ENCODE data around the gene WASF1.
A peak's percentile ranks its signal among the peaks of the same experiment; 100 is the strongest.
"Not testable (repeated sequence)": the region's sequence is repeated elsewhere in the genome, so short reads cannot be mapped to it uniquely, and the experiment has no call there.

The WASF1 gene

DNA sequence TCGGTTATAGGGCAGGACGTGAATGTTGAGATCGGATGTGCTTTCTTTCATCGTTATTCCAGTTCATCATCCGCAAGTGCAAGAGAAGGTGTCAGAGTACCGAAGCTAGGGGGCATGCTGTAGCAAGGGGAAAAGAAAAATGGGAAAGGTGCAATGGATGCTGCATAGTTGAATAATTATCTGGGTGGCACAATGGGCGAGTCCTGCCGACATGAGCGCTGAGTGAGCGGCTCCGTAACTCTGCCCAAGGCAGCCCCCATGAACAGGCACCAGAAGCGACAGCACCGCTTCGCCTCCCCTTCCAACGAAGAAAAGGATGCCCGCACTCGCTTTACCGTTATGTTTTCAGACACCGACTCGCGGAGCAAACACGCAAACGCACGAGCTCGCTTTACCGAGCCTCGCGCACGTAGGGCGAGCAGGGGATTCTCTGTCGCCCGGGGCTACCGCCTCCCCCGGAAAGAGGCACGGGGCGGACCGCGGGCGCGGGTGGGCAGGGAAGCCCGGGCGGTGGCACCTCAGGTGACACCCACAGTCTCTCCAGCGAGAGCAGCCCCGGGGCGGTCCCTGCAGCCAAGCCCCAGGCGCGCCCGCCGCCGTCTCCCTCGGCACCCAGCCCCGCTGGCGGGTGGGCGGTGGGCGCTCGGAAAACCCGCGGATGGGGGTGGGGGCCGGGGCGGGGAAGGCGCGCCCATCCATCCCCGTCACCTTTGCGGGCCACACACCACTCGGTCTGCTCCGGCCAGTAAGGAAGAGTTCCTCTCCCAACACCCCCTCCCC, 654 bp downstream of the WASF1 start:
- peak; percentile 78 for FAIRE-seq

GRCh38 chr6:110173506-110174132, 5.9 kb downstream of the WASF1 start:
- no peak for DNase-seq (ENCODE audit: extremely low spot score, insufficient read length, low read depth)
- FAIRE-seq, result no peak

More for the DNA sequence above, 654 bp downstream of the WASF1 start:
- DNase-seq (ENCODE audit: extremely low spot score, insufficient read length, low read depth), result no peak

DNA sequence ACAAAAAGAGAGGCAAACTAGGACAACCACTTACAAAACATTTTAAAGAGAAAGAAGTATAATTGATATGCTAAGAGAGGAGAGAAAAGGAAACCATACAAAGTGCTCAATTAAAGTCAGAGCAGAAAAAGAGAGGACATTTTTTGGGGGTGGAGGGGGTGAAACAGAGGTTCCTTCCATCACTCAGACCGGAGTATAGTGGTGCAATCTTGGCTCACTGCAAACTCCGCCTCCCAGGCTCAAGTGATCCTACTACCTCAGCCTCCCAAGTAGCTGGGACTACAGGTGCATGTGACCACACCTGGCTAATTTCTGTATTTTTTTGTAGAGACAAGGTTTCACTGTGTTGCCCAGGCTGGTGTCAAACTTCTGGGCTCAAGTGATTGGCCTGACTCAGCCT, 9.4 kb downstream of the WASF1 start:
- FAIRE-seq (no peak), DNase-seq (ENCODE audit: extremely low spot score, insufficient read length, low read depth) (no peak)

GRCh38 chr6:110158479-110158878, 21.0 kb downstream of the WASF1 start:
- DNase-seq (ENCODE audit: extremely low spot score, insufficient read length, low read depth) (no peak), FAIRE-seq (no peak)

GRCh38 chr6:110147870-110148269, 31.6 kb downstream of the WASF1 start:
- DNase-seq (ENCODE audit: extremely low spot score, insufficient read length, low read depth), result no peak
- no peak for FAIRE-seq

DNA sequence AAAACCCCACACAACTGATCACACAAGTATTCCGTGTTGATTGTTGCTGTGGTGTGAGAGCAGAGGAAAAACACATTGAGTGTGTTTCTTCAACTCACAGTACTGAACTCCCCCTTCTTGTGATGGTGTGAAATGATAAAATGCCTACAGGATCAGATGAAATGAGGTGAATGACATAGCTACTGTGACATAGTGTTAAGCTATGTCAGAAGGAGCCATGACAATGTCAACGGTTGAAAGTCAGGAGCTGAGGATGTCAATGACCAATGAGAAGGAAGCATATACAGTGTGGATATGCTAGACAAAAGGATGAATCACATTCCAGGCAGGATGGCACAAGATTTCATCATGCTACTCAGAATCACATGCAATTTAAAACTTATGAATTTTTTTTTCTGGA, 38.8 kb downstream of the WASF1 start:
- DNase-seq (ENCODE audit: extremely low spot score, insufficient read length, low read depth) (no peak), FAIRE-seq (no peak)

- DNase-seq (ENCODE audit: extremely low spot score, insufficient read length, low read depth) (no peak), FAIRE-seq (no peak)
Measured at GRCh38 chr6:110139052-110139451, 40.4 kb downstream of the WASF1 start.

GRCh38 chr6:110137924-110138887, 41.3 kb downstream of the WASF1 start:
- DNase-seq (ENCODE audit: extremely low spot score, insufficient read length, low read depth), result no peak
- no peak for FAIRE-seq

GRCh38 chr6:110130362-110130761, 49.1 kb downstream of the WASF1 start:
- DNase-seq (ENCODE audit: extremely low spot score, insufficient read length, low read depth) (no peak), FAIRE-seq (no peak)

GRCh38 chr6:110128418-110128817, 51.1 kb downstream of the WASF1 start:
- FAIRE-seq, result no peak
- no peak for DNase-seq (ENCODE audit: extremely low spot score, insufficient read length, low read depth)

DNA sequence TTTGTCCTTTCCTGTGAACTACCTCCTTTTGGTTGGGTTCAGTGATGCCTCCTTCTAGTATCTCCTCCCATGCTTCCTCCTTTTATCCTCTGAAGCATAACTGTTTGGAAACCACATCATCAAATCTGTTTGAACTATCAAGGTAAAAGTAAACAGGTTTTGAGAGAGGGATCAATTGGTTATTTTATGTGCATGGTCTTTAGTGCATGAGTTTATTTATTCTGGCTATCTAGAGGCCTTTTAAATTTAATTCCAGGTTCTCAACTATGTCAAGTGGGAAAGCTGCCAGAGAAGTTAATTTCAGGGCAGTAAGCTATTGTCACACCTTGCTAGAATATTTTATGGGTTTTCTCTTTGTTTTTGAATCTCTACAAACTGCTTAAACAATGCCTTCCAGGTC, 54.1 kb downstream of the WASF1 start:
- DNase-seq (ENCODE audit: extremely low spot score, insufficient read length, low read depth) (no peak), FAIRE-seq (no peak)

DNA sequence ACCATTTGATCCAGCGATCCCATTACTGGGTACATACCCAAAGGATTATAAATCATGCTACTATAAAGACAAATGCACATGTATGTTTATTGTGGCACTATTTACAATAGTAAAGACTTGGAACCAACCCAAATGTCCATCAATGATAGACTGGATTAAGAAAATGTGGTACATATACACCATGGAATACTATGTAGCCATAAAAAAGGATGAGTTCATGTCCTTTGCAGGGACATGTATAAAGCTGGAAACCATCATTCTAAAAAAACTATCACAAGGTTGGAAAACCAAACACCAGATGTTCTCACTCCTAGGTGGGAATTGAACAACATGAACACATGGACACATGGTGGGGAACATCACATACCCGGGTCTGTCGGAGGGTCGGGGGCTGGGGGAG, 57.8 kb downstream of the WASF1 start:
- FAIRE-seq; DNase-seq (ENCODE audit: extremely low spot score, insufficient read length, low read depth): not testable (repeated sequence)

- DNase-seq (ENCODE audit: extremely low spot score, insufficient read length, low read depth) (no peak), FAIRE-seq (no peak)
Measured at GRCh38 chr6:110116258-110116657, 63.2 kb downstream of the WASF1 start.

GRCh38 chr6:110114004-110114403, 65.5 kb downstream of the WASF1 start:
- FAIRE-seq, result no peak

GRCh38 chr6:110105296-110105695, 74.2 kb downstream of the WASF1 start:
- DNase-seq (ENCODE audit: extremely low spot score, insufficient read length, low read depth) (no peak), FAIRE-seq (no peak)

More at GRCh38 chr6:110114004-110114403, 65.5 kb downstream of the WASF1 start:
- DNase-seq (ENCODE audit: extremely low spot score, insufficient read length, low read depth), result no peak

DNA sequence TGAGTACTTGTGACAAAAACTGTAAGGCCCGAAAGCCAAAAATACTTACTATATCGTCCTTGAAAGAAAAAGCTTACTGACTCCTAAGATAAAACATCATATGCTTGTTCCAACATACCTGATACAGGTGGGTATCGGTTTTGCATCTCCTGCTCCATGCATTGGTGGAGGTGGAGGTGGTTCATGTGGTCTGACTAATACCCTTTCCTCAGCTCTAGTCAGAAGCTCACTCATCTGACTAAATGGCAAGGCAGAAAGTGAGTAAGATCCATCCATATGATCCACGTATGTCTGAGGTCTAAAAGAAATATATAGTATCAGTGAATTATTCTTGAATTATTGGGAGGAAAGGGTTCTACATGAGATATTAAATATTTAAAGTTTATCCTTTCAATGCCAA, 76.2 kb downstream of the WASF1 start:
- FAIRE-seq, result no peak
- DNase-seq (ENCODE audit: extremely low spot score, insufficient read length, low read depth), result no peak

GRCh38 chr6:110102411-110102810, 77.1 kb downstream of the WASF1 start:
- no peak for FAIRE-seq
- no peak for DNase-seq (ENCODE audit: extremely low spot score, insufficient read length, low read depth)

DNA sequence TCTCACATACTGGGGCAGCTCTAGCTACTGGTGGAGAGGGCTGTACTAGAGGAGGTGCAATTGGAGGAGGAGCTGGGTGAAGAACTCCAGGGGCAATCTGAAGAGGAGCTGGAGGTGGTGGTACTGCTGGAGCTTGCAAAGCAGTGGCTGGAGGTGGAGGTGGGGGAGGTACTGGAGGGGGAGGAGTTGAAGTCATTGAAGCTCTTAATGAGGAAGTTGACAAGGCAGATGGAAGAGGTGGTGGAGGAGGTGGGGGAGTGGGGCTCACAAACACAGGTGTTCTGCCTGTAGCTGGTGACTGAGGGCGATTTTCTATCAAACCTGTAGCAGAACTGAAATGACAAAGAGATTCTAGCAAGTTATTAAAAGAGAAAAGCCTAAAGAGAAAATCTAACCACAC, 77.6 kb downstream of the WASF1 start:
- FAIRE-seq (no peak), DNase-seq (ENCODE audit: extremely low spot score, insufficient read length, low read depth) (peak; percentile 2)

- no peak for DNase-seq (ENCODE audit: extremely low spot score, insufficient read length, low read depth)
- FAIRE-seq, result no peak
Measured at GRCh38 chr6:110098511-110099116, 80.9 kb downstream of the WASF1 start.

DNA sequence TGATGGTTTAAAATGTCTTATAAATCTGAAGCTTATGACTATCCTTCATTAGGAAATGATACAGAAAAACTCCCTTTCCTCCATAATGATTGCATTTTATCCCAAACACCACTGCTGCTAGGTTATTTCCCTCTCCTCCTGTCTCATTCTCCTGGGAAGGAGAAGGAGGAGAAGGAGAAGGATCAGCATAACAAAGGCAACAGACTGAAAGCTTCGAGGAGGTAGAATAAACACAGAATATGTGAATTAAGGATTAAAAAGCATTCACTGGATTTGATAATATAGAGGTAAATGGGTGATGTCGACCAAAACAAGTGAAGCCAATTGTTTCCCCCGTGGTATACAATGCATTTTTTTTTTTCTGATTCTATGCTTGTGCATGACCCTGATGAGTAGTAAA, 82.0 kb downstream of the WASF1 start:
- DNase-seq (ENCODE audit: extremely low spot score, insufficient read length, low read depth) (no peak), FAIRE-seq (no peak)

Data from GM18507 (cell line).